HCT116 (cell line): ENCODE data around the gene ALK.

ENCODE experiments used
- CBX3 ChIP-seq: IDR thresholded peaks from 2 replicates; pipeline ENCODE4 v1.6.1; 2012; ENCODE audit warnings: low read depth
- CTCF ChIP-seq, 3 experiments: fragments of 200-600 bp in 1 of 3; sonication (generic) in 1 of 3; IDR thresholded peaks in 2 of 3; conservative IDR thresholded peaks in 1 of 3; 2 replicates each; pipeline ENCODE4 v1.5.1; 2012 to 2017; ENCODE audit warnings: low read depth in 2 of 3, low read length in 2 of 3, antibody characterized with exemption in 1 of 3, borderline replicate concordance in 1 of 3, control low read depth in 1 of 3, mild to moderate bottlenecking in 1 of 3, mixed read lengths in 1 of 3, mixed run types in 1 of 3, moderate library complexity in 1 of 3; ENCODE audit not compliant: insufficient read depth in 1 of 3
- EGR1 ChIP-seq: IDR thresholded peaks from 2 replicates; pipeline ENCODE4 v1.6.1; 2012; ENCODE audit warnings: low read depth
- EZH2 ChIP-seq: fragments of 200-600 bp; sonication (generic); IDR thresholded peaks from 2 replicates; pipeline ENCODE4 v1.6.1; 2017; ENCODE audit warnings: antibody characterized with exemption, mixed run types
- POLR2A ChIP-seq: IDR thresholded peaks from 2 replicates; pipeline ENCODE4 v1.7.0; 2011; ENCODE audit warnings: borderline replicate concordance; ENCODE audit not compliant: insufficient read depth, insufficient read length; ENCODE audit errors: extremely low read depth
- REST ChIP-seq: IDR thresholded peaks from 2 replicates; pipeline ENCODE4 v1.6.1; 2012; ENCODE audit warnings: low read depth
- SP1 ChIP-seq: IDR thresholded peaks from 2 replicates; pipeline ENCODE4 v1.6.1; 2012; ENCODE audit warnings: low read depth
- SRF ChIP-seq: IDR thresholded peaks from 2 replicates; pipeline ENCODE4 v1.6.1; 2012; ENCODE audit warnings: low read depth
- ZNF274 ChIP-seq: fragments of 200-500 bp; sonication (Bioruptor generic); IDR thresholded peaks from 2 replicates; pipeline ENCODE4 v1.6.1; 2014; ENCODE audit warnings: mild to moderate bottlenecking, low read depth, low read length, inconsistent platforms
- TF ChIP-seq, protein P1 (sequence below): IDR thresholded peaks from 2 replicates; pipeline ENCODE4 v1.6.1; 2012

DNA sequence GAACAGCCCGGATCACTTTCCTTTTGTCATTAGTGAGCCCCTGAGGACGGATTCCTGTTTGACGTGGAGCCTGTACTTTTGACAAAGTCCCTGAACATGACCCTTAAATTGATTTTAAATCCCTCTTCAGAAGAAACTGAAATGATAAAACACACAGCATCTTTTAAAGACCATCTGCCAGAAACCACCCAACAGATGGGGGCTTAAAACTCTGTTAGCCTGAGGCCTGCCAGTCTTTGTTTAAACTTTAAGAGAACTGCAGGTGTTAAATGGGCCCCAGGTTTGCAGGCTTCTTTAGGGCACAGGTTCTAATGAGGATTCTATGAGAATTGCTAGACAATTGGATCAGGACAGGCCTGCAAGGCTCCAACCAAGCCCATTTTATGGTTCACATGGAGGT lies 177.9 kb downstream of the ALK start:
- TF ChIP-seq CTCF (IDR thresholded peaks at IDR 0.05 in 2 of 3, conservative IDR thresholded peaks at IDR 0.05 in 1 of 3; ENCODE audit: borderline replicate concordance in 1 of 3, insufficient read depth in 1 of 3, low read depth in 2 of 3, low read length in 2 of 3) (no peak), EGR1 (no peak), EZH2 (no peak), REST (no peak), SRF (no peak), POLR2A (no peak), ZNF274 (no peak), CBX3 (no peak), SP1 (no peak)
- TF ChIP-seq, protein P1, sequence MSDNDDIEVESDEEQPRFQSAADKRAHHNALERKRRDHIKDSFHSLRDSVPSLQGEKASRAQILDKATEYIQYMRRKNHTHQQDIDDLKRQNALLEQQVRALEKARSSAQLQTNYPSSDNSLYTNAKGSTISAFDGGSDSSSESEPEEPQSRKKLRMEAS: no peak
